GM18502 (cell line): ENCODE measurements around the gene RSPH1.

Source experiments
- ATAC-seq: cut with Tn5 transposase; IDR thresholded peaks from one replicate; pipeline ENCODE4 v1.9.1; 2021; ENCODE audit warnings: mild to moderate bottlenecking; ENCODE audit not compliant: unreplicated experiment, poor library complexity

The RSPH1 gene

GRCh38 chr21:42433946-42434551 is 62.0 kb downstream of the RSPH1 start:
- no peak for ATAC-seq

GRCh38 chr21:42432695-42433094 is 63.3 kb downstream of the RSPH1 start:
- no peak for ATAC-seq

GRCh38 chr21:42431196-42431595 is 64.8 kb downstream of the RSPH1 start:
- ATAC-seq = no peak

GRCh38 chr21:42430521-42430920 is 65.5 kb downstream of the RSPH1 start:
- ATAC-seq = no peak

GRCh38 chr21:42429856-42430255 is 66.2 kb downstream of the RSPH1 start:
- ATAC-seq = no peak

GRCh38 chr21:42429021-42429420 is 67.0 kb downstream of the RSPH1 start:
- ATAC-seq = no peak

- ATAC-seq = no peak
Measured at GRCh38 chr21:42427809-42428419, 68.1 kb downstream of the RSPH1 start.

- no peak for ATAC-seq
Measured at GRCh38 chr21:42426876-42427480, 69.0 kb downstream of the RSPH1 start.

- ATAC-seq = no peak
Measured at GRCh38 chr21:42426424-42426823, 69.6 kb downstream of the RSPH1 start.

GRCh38 chr21:42425591-42425990 is 70.4 kb downstream of the RSPH1 start:
- ATAC-seq = peak; percentile 31

GRCh38 chr21:42424914-42425541 is 71.0 kb downstream of the RSPH1 start:
- ATAC-seq = peak; percentile 50

GRCh38 chr21:42423685-42424084 is 72.3 kb downstream of the RSPH1 start:
- no peak for ATAC-seq

- peak; percentile 62 for ATAC-seq
Measured at GRCh38 chr21:42423197-42423675, 72.8 kb downstream of the RSPH1 start.
